Endothelial cell of umbilical vein (primary cell): ENCODE measurements around the gene CMTM4. TPM values are rescaled to one million over a fixed set of nuclear protein-coding genes. Genes with fewer than 3 reads are reported as not detected.

ENCODE experiments used
- BruUV-seq: library from RNA; stranded (reverse); fragments of 400-500 nt; replicated peaks from 2 replicates; lab custom pipeline; 2021; lab: Mats Ljungman, UMichigan
- CTCF ChIA-PET: fragments of 300-600, 350-600 bp; sonication (Branson Sonifier 250); formaldehyde crosslinking; loops from one replicate; lab custom pipeline; 2021; ENCODE audit warnings: antibody characterized with exemption, inconsistent platforms; lab: Charles Lee
- POLR2A ChIA-PET: fragments of 300-600, 350-600 bp; sonication (Branson Sonifier 250); formaldehyde crosslinking; loops from one replicate; lab custom pipeline; 2021; ENCODE audit warnings: antibody characterized with exemption, inconsistent platforms; lab: Charles Lee
- DNase-seq: peaks from one replicate; pipeline ENCODE4 v3.0.0-alpha.2; 2011; ENCODE audit warnings: low read depth, low spot score
- FAIRE-seq: peaks from 2 replicates; lab custom pipeline; 2011; peaks lifted over from hg19 to GRCh38; lab: Jason Lieb, UNC
- H2AFZ ChIP-seq: 2 replicates; pipeline ENCODE4 v1.6.0; 2012; ENCODE audit warnings: low read depth, low read length, control low read depth, inconsistent platforms
- H3K27ac ChIP-seq: 2 replicates; pipeline ENCODE4 v1.5.1; 2011; ENCODE audit warnings: low read depth, mild to moderate bottlenecking, control low read depth, low read length, moderate library complexity; ENCODE audit not compliant: insufficient read depth
- H3K27me3 ChIP-seq, 2 experiments: 2 replicates each; pipeline versions ENCODE4 v1.6.0 to v1.6.1; 2011; ENCODE audit warnings: low read length in 2 of 2, mixed read lengths in 1 of 2; ENCODE audit not compliant: control insufficient read depth in 2 of 2, insufficient read depth in 2 of 2
- H3K36me3 ChIP-seq, 2 experiments: 2 replicates in 1 of 2; 3 replicates in 1 of 2; pipeline ENCODE4 v1.5.1; 2011; ENCODE audit warnings: low read length in 2 of 2, mild to moderate bottlenecking in 1 of 2, moderate library complexity in 1 of 2; ENCODE audit not compliant: control insufficient read depth in 2 of 2, insufficient read depth in 2 of 2; ENCODE audit errors: extremely low read depth in 1 of 2
- H3K4me1 ChIP-seq: 3 replicates; pipeline ENCODE4 v1.5.1; 2011; ENCODE audit warnings: mild to moderate bottlenecking, low read length; ENCODE audit not compliant: control insufficient read depth, insufficient read depth; ENCODE audit errors: extremely low read depth
- H3K4me2 ChIP-seq: 2 replicates; pipeline ENCODE4 v1.6.1; 2011; ENCODE audit warnings: low read length, control low read depth, mixed read lengths; ENCODE audit not compliant: insufficient read depth
- H3K4me3 ChIP-seq, 3 experiments: fragments of 200-600 bp in 1 of 3; sonication (generic), shearing (Covaris generic) in 1 of 3; replicated peaks in 1 of 3; 2 replicates each; pipeline ENCODE4 v1.5.1; 2011 to 2016; ENCODE audit warnings: control low read depth in 3 of 3, low read length in 3 of 3, mild to moderate bottlenecking in 2 of 3, inconsistent platforms in 1 of 3, low read depth in 1 of 3, moderate library complexity in 1 of 3; ENCODE audit not compliant: insufficient read depth in 1 of 3
- H3K79me2 ChIP-seq: 2 replicates; pipeline ENCODE4 v1.6.0; 2012; ENCODE audit warnings: low read length, inconsistent platforms; ENCODE audit not compliant: control insufficient read depth, insufficient read depth
- H3K9ac ChIP-seq: replicated peaks from 2 replicates; pipeline ENCODE3; 2011; ENCODE audit warnings: low read length, control low read depth; ENCODE audit not compliant: insufficient read depth; ENCODE audit errors: extremely low read depth
- H3K9me1 ChIP-seq: replicated peaks from 3 replicates; pipeline ENCODE4 v1.6.0; 2011; ENCODE audit warnings: mild to moderate bottlenecking, low read length; ENCODE audit not compliant: control insufficient read depth, insufficient read depth; ENCODE audit errors: extremely low read depth
- H3K9me3 ChIP-seq: replicated peaks from 2 replicates; pipeline ENCODE4 v1.5.1; 2012; ENCODE audit warnings: low read length, inconsistent platforms; ENCODE audit not compliant: control insufficient read depth, insufficient read depth
- H4K20me1 ChIP-seq: replicated peaks from 2 replicates; pipeline ENCODE3; 2011; ENCODE audit warnings: mild to moderate bottlenecking, low read length; ENCODE audit not compliant: control insufficient read depth, insufficient read depth; ENCODE audit errors: extremely low read depth
- CTCF ChIP-seq, 2 donors: IDR thresholded peaks; 1 replicate in 1 of 2; 2 replicates in 1 of 2; pipeline ENCODE4 v1.5.1; 2011; ENCODE audit warnings: low read length in 2 of 2, mild to moderate bottlenecking in 2 of 2, moderate library complexity in 2 of 2, control low read depth in 1 of 2, inconsistent platforms in 1 of 2, low read depth in 1 of 2; ENCODE audit not compliant: insufficient read depth in 1 of 2; ENCODE audit errors: extremely low read depth in 1 of 2
- EZH2 ChIP-seq: IDR thresholded peaks from 2 replicates; pipeline ENCODE4 v1.6.1; 2012; ENCODE audit warnings: borderline replicate concordance, low read depth, mild to moderate bottlenecking, moderate library complexity, low read length, inconsistent platforms; ENCODE audit not compliant: severe bottlenecking
- FOS ChIP-seq: IDR thresholded peaks from 2 replicates; pipeline ENCODE4 v1.6.1; 2011; ENCODE audit warnings: mild to moderate bottlenecking, low read length, moderate library complexity, borderline replicate concordance; ENCODE audit not compliant: insufficient read depth
- GATA2 ChIP-seq: IDR thresholded peaks from 2 replicates; pipeline ENCODE4 v1.7.0; 2011; ENCODE audit warnings: low read depth, mild to moderate bottlenecking, moderate library complexity, mixed read lengths, low read length; ENCODE audit not compliant: insufficient read length, insufficient read depth
- JUN ChIP-seq: IDR thresholded peaks from 2 replicates; pipeline ENCODE4 v1.6.1; 2011; ENCODE audit warnings: borderline replicate concordance, low read depth; ENCODE audit not compliant: insufficient read length, insufficient read depth
- MAX ChIP-seq: IDR thresholded peaks from 2 replicates; pipeline ENCODE4 v1.6.1; 2011; ENCODE audit not compliant: insufficient read depth, insufficient read length
- MYC ChIP-seq: IDR thresholded peaks from one replicate; pipeline ENCODE4 v1.6.1; 2011; ENCODE audit warnings: mild to moderate bottlenecking, low read depth, low read length
- POLR2A ChIP-seq: IDR thresholded peaks from 2 replicates; pipeline ENCODE4 v1.6.1; 2012; ENCODE audit warnings: low read depth, mild to moderate bottlenecking, control low read depth, low read length
- POLR2AphosphoS5 ChIP-seq: IDR thresholded peaks from 2 replicates; pipeline ENCODE4 v1.6.1; 2012; ENCODE audit warnings: low read depth, mild to moderate bottlenecking, control low read depth, low read length, moderate library complexity; ENCODE audit not compliant: insufficient read depth
- dilution Hi-C: fragments of 300-500 bp; cut with MboI; formaldehyde crosslinking; loops from one replicate; pipeline ENCODE4 v1.15.0; 2019; ENCODE audit warnings: low sequenced_read_pairs; ENCODE audit not compliant: extremely low pct_ligation_motif_present
- intact Hi-C: fragments of 100-400 bp; cut with micrococcal nuclease; formaldehyde crosslinking; loops from one replicate; pipeline ENCODE4 v1.10.0; 2022
- polyA plus RNA-seq, 4 experiments: library from polyadenylated mRNA; depleted of rRNA in 3 of 4; stranded (reverse) in 3 of 4; unstranded in 1 of 4; fragments of >200 nt; gene quantifications; 2 replicates each; pipeline versions ENCODE4 v1.2.1 to v1.2.3, GENCODE V29; 2011 to 2012; ENCODE audit warnings: missing spikeins in 1 of 4
- total RNA-seq: library from RNA; stranded (reverse); gene quantifications from 2 replicates; pipeline ENCODE4 v1.2.3, GENCODE V29; 2021

The CMTM4 gene
- total and polyA plus RNA-seq, 2 donors (not counting 3 experiments of a cell fraction or from before 2014, with no cell fraction given) = 9.0 to 10.7 TPM

- no peak for TF ChIP-seq MAX
- no peak for TF ChIP-seq JUN
- peak; percentile 18 for TF ChIP-seq POLR2A
- peak; percentile 42 to 76 for TF ChIP-seq CTCF (IDR thresholded peaks at IDR 0.05; ENCODE audit: extremely low read depth in 1 of 2, insufficient read depth in 1 of 2, low read depth in 1 of 2, low read length in 2 of 2)
- TF ChIP-seq EZH2 = no peak
- TF ChIP-seq FOS = no peak
- no peak for TF ChIP-seq MYC
- TF ChIP-seq POLR2AphosphoS5 = peak; percentile 64
- no peak for TF ChIP-seq GATA2
- Histone ChIP-seq H3K4me3 (peak within 1 kb of the TSS; percentile 64 to 91 (median 76)), H3K9me3 (no peaks in the 10 kb centered on the region), H3K79me2 (peaks cover 30% of the 10 kb centered on the region), H3K27ac (peak within 1 kb of the TSS; percentile 73), H4K20me1 (no peaks in the 10 kb centered on the region), H3K27me3 (no peaks in the 10 kb centered on the region), H3K9ac (peak within 1 kb of the TSS; percentile 90), H3K9me1 (no peaks in the 10 kb centered on the region), H2AFZ (peak within 1 kb of the TSS; percentile 32), H3K4me2 (peak within 1 kb of the TSS; percentile 60), H3K36me3 (peaks cover 0 to 8% of the 10 kb centered on the region in 2 experiments), H3K4me1 (peaks cover 17% of the 10 kb centered on the region)
- FAIRE-seq (peak; percentile 68), DNase-seq (peak; percentile 63)
- intact Hi-C loops (loop anchor here (1.0 to 5.0 kb wide), 7 partner anchors 40 to 198 kb away; partner anchors contain the start of gene CKLF), dilution Hi-C loops (no loop called here)
- ChIA-PET CTCF (interaction anchor here (0.6 to 2.0 kb wide), 19 partner anchors 9 to 897 kb away, joined by 3 to 28 read pairs (median 4); partner anchors contain the start of genes CKLF, CMTM2 and NAE1), POLR2A (no interaction called here)
- BruUV-seq = TSS peak; percentile 22
Observed at GRCh38 chr16:66604376-66605176, 92.0 kb downstream of the CMTM4 start, which contains the start of gene CMTM3. Gene CMTM3 (plus strand): TSS chr16:66604704. CDS start chr16:66604806, 102 bp downstream.
